Measurements from ENCODE around the gene CNIH2.

- TF ChIP-seq CTCF (IDR thresholded peaks at IDR 0.05) (no peak), POLR2A (IDR thresholded peaks at IDR 0.05) (no peak)
Measured at GRCh38 chr11:66325263-66325671, 47.3 kb downstream of the CNIH2 start.

Measured in thyroid gland (tissue), 4 donors.